Right atrium auricular region (tissue), 2 donors: Measurements from ENCODE around the gene SIK2. TPM values are rescaled to one million over a fixed set of nuclear protein-coding genes. Genes with fewer than 3 reads are reported as not detected.

ENCODE experiments used
- DNase-seq: peaks from one replicate; pipeline ENCODE4 v3.0.0-alpha.2; 2019; ENCODE audit warnings: low spot score
- H3K27ac ChIP-seq, 2 donors: fragments of 200-600 bp; sonication (generic); 1 replicate in 1 of 2; 2 replicates in 1 of 2; pipeline ENCODE4 v1.5.1; 2016 to 2019
- H3K27me3 ChIP-seq, 2 donors: fragments of 200-600 bp; sonication (generic); one replicate each; pipeline versions ENCODE4 v1.5.1 to v1.6.0; 2017 to 2019
- H3K36me3 ChIP-seq: fragments of 200-600 bp; sonication (generic); one replicate; pipeline ENCODE4 v1.5.1; 2016
- H3K4me1 ChIP-seq, 2 donors: fragments of 200-600 bp; sonication (generic); one replicate each; pipeline versions ENCODE4 v1.5.1 to v1.6.0; 2017 to 2019
- H3K4me3 ChIP-seq, 2 donors: fragments of 200-600 bp; sonication (generic); 1 replicate in 1 of 2; 2 replicates in 1 of 2; pipeline ENCODE4 v1.5.1; 2017 to 2019; ENCODE audit warnings: mild to moderate bottlenecking in 1 of 2, moderate library complexity in 1 of 2
- H3K9me3 ChIP-seq, 2 donors: fragments of 200-600 bp; sonication (generic); one replicate each; pipeline ENCODE4 v1.5.1; 2019
- total RNA-seq, 2 donors: library from RNA; depleted of rRNA; stranded (reverse); fragments of >200 nt; gene quantifications; one replicate each; pipeline ENCODE4 v1.1.0, GENCODE V29; 2016
- TF ChIP-seq, protein P1 (sequence below), 2 donors: fragments of 200-600 bp; sonication (generic); IDR thresholded peaks; one replicate each; pipeline ENCODE4 v1.5.1; 2019; ENCODE audit warnings: antibody characterized with exemption in 2 of 2

SIK2 gene
- total RNA-seq, 2 donors from 2014 or later, result 23.5 to 28.0 TPM

DNA sequence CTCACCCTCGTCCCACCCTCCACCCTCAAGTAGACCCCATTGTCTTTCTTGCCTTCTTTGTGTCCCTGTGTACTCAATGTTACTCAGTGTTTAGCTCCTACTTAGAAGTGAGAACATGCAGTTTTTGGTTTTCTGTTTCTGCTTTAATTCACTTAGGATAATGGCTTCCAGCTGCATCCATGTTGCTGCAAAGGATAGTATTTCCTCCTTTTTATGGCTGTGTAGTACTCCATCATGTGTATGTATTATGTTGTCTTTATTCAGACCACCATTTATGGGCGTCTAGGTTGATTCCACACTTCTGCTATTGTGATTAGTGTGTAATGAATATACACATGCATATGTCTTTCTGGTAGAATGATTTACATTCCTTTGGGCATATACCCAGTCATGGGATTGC, 73.6 kb downstream of the SIK2 start:
- DNase-seq, result no peak
- H3K9me3 ChIP-seq, result no peaks in the 10 kb centered on the region
- H3K36me3 ChIP-seq, result peaks cover 26% of the 10 kb centered on the region
- peak overlapping the region in 1 of 2 donors; percentile 71 for H3K27ac ChIP-seq
- H3K4me1 ChIP-seq, result peaks cover 0 to 15% of the 10 kb centered on the region in 2 donors
- no peak overlapping the region for H3K4me3 ChIP-seq
- no peaks in the 10 kb centered on the region for H3K27me3 ChIP-seq
- TF ChIP-seq, protein P1, sequence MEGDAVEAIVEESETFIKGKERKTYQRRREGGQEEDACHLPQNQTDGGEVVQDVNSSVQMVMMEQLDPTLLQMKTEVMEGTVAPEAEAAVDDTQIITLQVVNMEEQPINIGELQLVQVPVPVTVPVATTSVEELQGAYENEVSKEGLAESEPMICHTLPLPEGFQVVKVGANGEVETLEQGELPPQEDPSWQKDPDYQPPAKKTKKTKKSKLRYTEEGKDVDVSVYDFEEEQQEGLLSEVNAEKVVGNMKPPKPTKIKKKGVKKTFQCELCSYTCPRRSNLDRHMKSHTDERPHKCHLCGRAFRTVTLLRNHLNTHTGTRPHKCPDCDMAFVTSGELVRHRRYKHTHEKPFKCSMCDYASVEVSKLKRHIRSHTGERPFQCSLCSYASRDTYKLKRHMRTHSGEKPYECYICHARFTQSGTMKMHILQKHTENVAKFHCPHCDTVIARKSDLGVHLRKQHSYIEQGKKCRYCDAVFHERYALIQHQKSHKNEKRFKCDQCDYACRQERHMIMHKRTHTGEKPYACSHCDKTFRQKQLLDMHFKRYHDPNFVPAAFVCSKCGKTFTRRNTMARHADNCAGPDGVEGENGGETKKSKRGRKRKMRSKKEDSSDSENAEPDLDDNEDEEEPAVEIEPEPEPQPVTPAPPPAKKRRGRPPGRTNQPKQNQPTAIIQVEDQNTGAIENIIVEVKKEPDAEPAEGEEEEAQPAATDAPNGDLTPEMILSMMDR (IDR thresholded peaks at IDR 0.05), result no peak

DNA sequence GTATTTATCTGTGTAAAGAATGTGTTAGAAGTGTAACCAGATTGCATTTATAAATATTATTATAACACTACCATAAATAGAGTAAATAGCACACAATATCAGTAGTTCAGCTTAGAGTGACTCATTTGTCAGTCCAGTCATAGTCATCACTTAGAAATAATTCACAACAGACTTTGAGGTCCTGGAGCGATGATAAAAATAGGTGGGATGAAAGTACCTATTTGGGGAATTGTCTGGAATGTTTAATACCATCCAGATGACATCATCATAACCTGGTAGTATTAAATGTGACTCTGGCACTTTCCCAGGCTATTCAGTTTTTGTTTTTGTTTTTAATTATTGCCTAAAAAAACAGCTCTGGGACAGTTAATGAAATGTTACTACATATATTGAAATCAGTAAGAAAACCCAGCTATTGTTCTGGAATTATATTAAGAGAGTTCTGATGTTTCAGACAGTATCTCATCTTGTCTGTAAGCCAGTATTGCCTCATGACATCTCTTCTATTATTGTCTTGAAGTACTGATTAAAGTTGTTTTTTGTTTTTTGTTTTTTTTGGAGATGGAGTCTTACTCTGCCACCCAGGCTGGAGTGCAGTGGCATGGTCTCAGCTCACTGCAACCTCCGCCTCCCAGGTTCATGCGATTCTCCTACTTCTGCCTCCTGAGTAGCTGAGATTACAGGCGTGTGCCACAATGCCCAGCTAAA, 74.8 kb downstream of the SIK2 start:
- Histone ChIP-seq H3K9me3 (no peaks in the 10 kb centered on the region), H3K27me3 (no peaks in the 10 kb centered on the region), H3K27ac (peak overlapping the region in 1 of 2 donors; percentile 71), H3K4me1 (peaks cover 0 to 15% of the 10 kb centered on the region in 2 donors), H3K4me3 (no peak overlapping the region), H3K36me3 (peaks cover 19% of the 10 kb centered on the region)
- TF ChIP-seq, protein P1 (IDR thresholded peaks at IDR 0.05), result no peak
- no peak for DNase-seq

DNA sequence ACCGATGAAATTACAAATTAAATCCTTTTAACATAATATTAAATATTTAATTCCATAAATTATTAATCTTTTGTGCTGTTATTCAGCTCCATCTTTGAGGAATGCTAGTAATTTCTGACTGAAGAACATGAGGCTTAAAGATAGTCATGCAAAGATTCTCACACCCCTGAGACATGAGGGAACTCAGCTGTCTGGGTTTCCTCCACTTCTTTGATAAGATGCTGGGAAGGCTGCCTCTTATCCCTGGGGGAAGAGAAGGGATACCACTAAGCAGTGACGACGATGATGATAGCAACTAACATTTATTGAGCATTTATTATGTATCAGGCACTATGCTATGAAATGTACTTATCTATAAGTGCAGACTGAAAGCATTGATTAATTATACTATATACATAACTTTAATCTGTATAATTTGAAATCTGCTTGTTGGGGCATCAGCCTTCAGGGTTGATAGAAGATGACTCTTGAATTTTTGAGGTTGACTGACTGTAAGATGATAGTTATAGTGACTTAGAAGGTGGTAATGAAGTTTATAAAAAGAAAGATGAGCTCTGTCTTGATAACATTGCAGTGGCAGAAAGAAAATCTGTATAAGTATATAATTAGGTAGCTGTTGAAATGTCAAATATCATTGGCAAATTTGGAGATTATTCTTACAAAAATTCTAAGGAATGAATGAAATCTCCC, 78.4 kb downstream of the SIK2 start:
- H3K27ac ChIP-seq, result no peak overlapping the region

DNA sequence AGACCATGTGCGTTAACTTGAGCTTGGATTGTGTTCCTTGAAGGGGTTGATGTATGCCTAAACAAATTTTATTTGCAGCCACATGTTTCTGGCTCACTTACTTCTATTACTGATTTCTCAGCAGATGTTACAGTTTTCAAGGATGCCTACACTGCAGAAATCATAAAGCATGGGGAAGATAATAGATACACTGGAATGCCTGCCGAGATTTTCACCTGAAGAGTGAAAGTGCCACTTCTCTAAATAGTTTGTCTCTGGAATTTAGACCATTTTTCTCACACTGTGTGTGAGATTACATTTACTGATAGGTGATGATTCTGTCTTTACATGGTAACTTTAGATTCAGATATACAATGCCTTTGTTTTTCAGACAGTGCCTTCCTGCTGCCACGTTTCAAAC, 81.6 kb downstream of the SIK2 start:
- Histone ChIP-seq H3K4me1 (no peaks in the 10 kb centered on the region), H3K9me3 (no peaks in the 10 kb centered on the region), H3K4me3 (no peak overlapping the region), H3K27ac (no peak overlapping the region), H3K27me3 (no peaks in the 10 kb centered on the region), H3K36me3 (peaks cover 10% of the 10 kb centered on the region)
- TF ChIP-seq, protein P1 (IDR thresholded peaks at IDR 0.05), result no peak
- no peak for DNase-seq

More for the DNA sequence above, 78.4 kb downstream of the SIK2 start:
- H3K36me3 ChIP-seq, result peaks cover 6% of the 10 kb centered on the region
- peaks cover 0 to 15% of the 10 kb centered on the region in 2 donors for H3K4me1 ChIP-seq
- no peaks in the 10 kb centered on the region for H3K27me3 ChIP-seq
- TF ChIP-seq, protein P1 (IDR thresholded peaks at IDR 0.05), result no peak
- H3K4me3 ChIP-seq, result no peak overlapping the region
- no peak for DNase-seq
- H3K9me3 ChIP-seq, result no peaks in the 10 kb centered on the region

DNA sequence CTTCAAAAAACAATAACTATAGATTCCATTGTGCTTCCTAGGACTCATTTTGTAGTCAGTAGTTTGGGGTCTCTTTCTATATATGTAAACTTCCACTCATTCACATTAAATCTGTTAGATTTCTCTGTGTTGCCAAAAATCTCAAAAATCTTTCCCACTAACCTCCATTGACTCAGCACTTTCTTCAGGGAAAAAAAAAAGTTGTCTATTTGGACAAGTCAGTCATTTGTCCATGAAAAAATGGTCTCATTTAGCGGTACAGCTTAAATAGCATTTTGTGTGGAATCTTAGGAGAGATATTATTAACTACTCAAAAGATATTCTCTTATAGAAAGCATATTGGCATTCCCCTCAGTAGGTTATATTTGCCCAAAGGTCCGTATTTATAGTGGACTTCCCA, 82.0 kb downstream of the SIK2 start:
- H3K27ac ChIP-seq, result no peak overlapping the region
- no peak for DNase-seq
- no peak overlapping the region for H3K4me3 ChIP-seq
- no peaks in the 10 kb centered on the region for H3K4me1 ChIP-seq
- no peaks in the 10 kb centered on the region for H3K27me3 ChIP-seq
- TF ChIP-seq, protein P1 (IDR thresholded peaks at IDR 0.05), result no peak
- no peaks in the 10 kb centered on the region for H3K9me3 ChIP-seq
- H3K36me3 ChIP-seq, result peaks cover 14% of the 10 kb centered on the region
